ENCODE measurements around the gene XPA. TPM values are rescaled to one million over a fixed set of nuclear protein-coding genes. Genes with fewer than 3 reads are reported as not detected.
"Not testable (repeated sequence)": the region's sequence is repeated elsewhere in the genome, so short reads cannot be mapped to it uniquely, and the experiment has no call there.

XPA gene
- 8.6 and 9.0 TPM in 2 replicates for polyA plus RNA-seq (2013)

DNA sequence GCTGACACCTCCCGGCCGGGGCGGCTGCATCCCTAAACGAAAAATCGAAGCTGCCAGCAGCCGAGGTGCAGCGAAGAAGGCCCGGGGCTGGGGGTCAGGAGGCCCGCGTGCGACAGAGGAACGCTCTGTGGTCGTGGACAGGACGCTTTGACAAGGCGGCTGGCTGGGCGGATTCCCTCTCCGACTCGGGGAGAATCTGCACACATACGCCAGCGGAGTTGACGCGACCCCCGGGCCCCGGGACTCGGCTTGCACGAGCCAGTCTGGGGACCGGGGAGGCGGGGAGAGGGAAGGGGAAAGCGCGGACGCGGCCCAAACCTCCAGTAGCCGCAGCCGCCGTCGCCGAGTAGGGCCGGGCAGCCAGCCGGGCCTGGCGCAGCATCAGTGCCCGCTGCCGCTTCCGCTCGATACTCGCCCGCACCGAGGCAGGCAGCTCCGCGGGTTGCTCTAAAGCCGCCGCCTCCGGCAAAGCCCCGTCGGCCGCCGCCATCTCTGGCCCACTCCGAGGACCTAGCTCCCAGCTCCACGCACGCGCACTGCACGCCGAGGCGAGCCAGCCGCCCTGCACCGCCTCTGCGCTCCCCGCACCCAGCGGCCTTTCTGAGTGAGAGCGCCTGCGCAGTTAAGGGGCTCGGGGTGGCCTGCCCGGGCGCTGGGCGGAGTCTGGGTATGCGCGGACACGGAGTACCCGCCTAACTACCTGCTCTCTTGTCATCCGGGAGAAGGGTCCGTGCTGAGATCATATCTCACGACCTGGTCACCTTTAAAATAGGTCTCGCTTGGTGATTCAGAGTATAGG is at the start of gene XPA:
XPA (minus strand) TSS at position 538 of the 799 bp plus-strand sequence; CDS start at position 490, 48 bp downstream.
- H2AFZ ChIP-seq (ENCODE audit: insufficient read depth, low read length, poor library complexity): peak within 1 kb of the TSS; percentile 80
- no peaks in the 10 kb centered on the region for H3K27me3 ChIP-seq (ENCODE audit: insufficient read depth, low read length)
- no CpG with 5 or more reads among the region's 82 CpGs for WGBS (ENCODE audit: extremely low coverage, insufficient coverage, insufficient read length)
- peak within 1 kb of the TSS; percentile 95 for H3K14ac ChIP-seq (ENCODE audit: low read length)
- H2AK5ac ChIP-seq (ENCODE audit: low read length): no peak within 1 kb of the TSS
- no peak within 1 kb of the TSS for H3K23ac ChIP-seq (ENCODE audit: low read length)
- peaks cover 5% of the 10 kb centered on the region for H3K79me2 ChIP-seq (ENCODE audit: control insufficient read depth, insufficient read depth, low read length, poor library complexity)
- H2BK5ac ChIP-seq (ENCODE audit: low read depth, low read length, poor library complexity): peak within 1 kb of the TSS; percentile 84
- H4K12ac ChIP-seq (ENCODE audit: low read depth, low read length): peak within 1 kb of the TSS; percentile 92
- H3K9ac ChIP-seq (ENCODE audit: low read length): peak within 1 kb of the TSS; percentile 90
- H3K27ac ChIP-seq (ENCODE audit: low read depth, low read length): peak within 1 kb of the TSS; percentile 84
- DNase-seq: peak; percentile 99 to 100
- H3K9me3 ChIP-seq (ENCODE audit: insufficient read depth, low read depth, low read length): no peaks in the 10 kb centered on the region
- peak within 1 kb of the TSS; percentile 82 for H2BK120ac ChIP-seq (ENCODE audit: insufficient read depth, low read length, poor library complexity)
- H3K79me1 ChIP-seq (ENCODE audit: low read length): peaks cover 6% of the 10 kb centered on the region
- peak within 1 kb of the TSS; percentile 35 for H3K4ac ChIP-seq (ENCODE audit: low read depth, low read length)
- H3K36me3 ChIP-seq (ENCODE audit: control insufficient read depth in 1 of 2, insufficient read depth in 2 of 2, low read length in 2 of 2): no peaks in the 10 kb centered on the region
- peak within 1 kb of the TSS; percentile 96 for H4K91ac ChIP-seq (ENCODE audit: low read depth, low read length)
- peak within 1 kb of the TSS; percentile 94 for H3K4me3 ChIP-seq (ENCODE audit: low read depth, low read length)
- peak within 1 kb of the TSS; percentile 97 for H3K18ac ChIP-seq (ENCODE audit: low read length)
- no peak within 1 kb of the TSS for H2BK12ac ChIP-seq (ENCODE audit: low read length)
- H3K4me2 ChIP-seq (ENCODE audit: low read length): peak within 1 kb of the TSS; percentile 81
- H4K8ac ChIP-seq (ENCODE audit: low read depth, low read length): peak within 1 kb of the TSS; percentile 94
- H3K4me1 ChIP-seq (ENCODE audit: control insufficient read depth in 1 of 2, insufficient read depth in 2 of 2, low read length in 2 of 2): peaks cover 2 to 5% of the 10 kb centered on the region in 2 experiments

DNA sequence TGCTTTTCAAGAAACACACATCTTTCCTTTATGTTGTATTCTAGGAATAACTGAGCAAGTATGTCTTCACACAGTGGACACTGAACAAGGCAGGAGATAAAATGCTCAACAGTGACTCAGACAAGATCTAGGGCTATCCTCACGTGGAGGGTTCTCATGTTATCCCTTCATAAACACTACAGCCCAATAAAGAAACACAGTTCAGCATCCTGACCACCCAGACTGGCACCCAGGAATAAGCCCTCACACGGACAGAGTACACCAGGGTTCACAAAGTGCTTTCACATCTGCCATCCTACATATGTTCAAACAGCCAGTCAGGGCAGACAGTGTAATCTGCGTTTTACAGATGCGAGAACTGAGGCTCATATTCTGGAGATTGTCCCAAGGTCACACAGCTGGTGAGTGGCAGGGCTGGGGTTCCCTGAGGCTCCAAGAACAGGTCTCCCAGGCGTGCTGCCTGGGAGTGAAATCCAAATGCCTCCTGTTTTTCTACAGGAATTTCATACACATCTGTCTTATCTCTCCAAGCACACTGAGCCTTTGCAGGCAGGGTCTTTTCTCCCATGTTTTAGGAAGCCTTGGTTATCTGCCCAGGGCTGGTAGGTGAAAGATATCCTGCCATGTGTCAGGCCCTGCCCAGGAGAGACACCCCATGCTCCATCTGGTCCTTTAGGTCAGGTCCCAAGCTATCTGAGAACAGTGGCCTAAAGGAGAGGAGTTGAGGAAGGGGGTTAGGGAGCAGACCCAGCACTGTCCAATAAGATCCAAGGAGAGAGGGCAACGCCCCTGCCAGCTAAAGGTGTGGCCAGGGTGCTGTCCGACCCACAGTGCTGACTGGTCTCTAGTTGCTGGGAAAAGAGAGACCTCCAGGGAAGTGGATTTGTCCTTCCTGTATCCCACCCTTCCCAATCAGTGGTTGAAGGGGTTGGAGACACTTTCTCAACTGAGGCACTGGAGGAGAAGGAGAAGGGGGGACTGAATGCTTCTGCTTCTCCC is 47.9 kb upstream of the XPA start:
- Histone ChIP-seq H2BK5ac (ENCODE audit: low read depth, low read length, poor library complexity) (no peak overlapping the region), H3K27ac (ENCODE audit: low read depth, low read length) (no peak overlapping the region), H3K18ac (ENCODE audit: low read length) (no peak overlapping the region), H3K36me3 (ENCODE audit: control insufficient read depth in 1 of 2, insufficient read depth in 2 of 2, low read length in 2 of 2) (no peaks in the 10 kb centered on the region), H4K91ac (ENCODE audit: low read depth, low read length) (no peak overlapping the region), H3K79me1 (ENCODE audit: low read length) (no peaks in the 10 kb centered on the region), H4K12ac (ENCODE audit: low read depth, low read length) (no peak overlapping the region), H2BK12ac (ENCODE audit: low read length) (no peak overlapping the region), H3K4me3 (ENCODE audit: low read depth, low read length) (no peak overlapping the region), H4K8ac (ENCODE audit: low read depth, low read length) (no peak overlapping the region), H3K79me2 (ENCODE audit: control insufficient read depth, insufficient read depth, low read length, poor library complexity) (no peaks in the 10 kb centered on the region), H3K9me3 (ENCODE audit: insufficient read depth, low read depth, low read length) (peaks cover 8% of the 10 kb centered on the region), H3K4me1 (ENCODE audit: control insufficient read depth in 1 of 2, insufficient read depth in 2 of 2, low read length in 2 of 2) (peaks cover 8 to 11% of the 10 kb centered on the region in 2 experiments), H3K23ac (ENCODE audit: low read length) (no peak overlapping the region), H2AK5ac (ENCODE audit: low read length) (no peak overlapping the region), H2AFZ (ENCODE audit: insufficient read depth, low read length, poor library complexity) (no peak overlapping the region), H3K4me2 (ENCODE audit: low read length) (no peak overlapping the region), H3K4ac (ENCODE audit: low read depth, low read length) (no peak overlapping the region), H3K27me3 (ENCODE audit: insufficient read depth, low read length) (peaks cover 7% of the 10 kb centered on the region), H3K9ac (ENCODE audit: low read length) (no peak overlapping the region), H2BK120ac (ENCODE audit: insufficient read depth, low read length, poor library complexity) (no peak overlapping the region), H3K14ac (ENCODE audit: low read length) (no peak overlapping the region)
- no CpG with 5 or more reads among the region's 7 CpGs for WGBS (ENCODE audit: extremely low coverage, insufficient coverage, insufficient read length)
- peak in 1 of 2 donors; percentile 46 for DNase-seq

DNA sequence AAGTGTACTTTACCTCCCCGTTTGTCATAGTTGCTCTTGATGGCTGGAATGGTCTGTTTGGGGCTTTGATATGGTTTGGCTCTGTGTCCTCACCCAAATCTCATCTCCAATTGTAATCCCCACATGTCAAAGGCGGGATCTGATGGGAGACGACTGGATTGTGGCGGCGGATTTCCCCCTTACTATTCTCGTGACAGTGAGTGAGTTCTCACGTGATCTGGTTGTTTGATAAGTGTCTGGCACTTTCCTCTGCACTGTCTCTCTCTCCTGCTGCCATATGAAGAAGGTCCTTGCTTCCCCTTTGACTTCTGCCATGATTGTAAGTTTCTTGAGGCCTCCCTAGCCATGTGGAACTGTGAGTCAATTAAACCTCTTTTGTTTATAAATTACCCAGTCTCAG is 46.9 kb upstream of the XPA start:
- not testable (repeated sequence) for H2AFZ ChIP-seq (ENCODE audit: insufficient read depth, low read length, poor library complexity); H3K9me3 ChIP-seq (ENCODE audit: insufficient read depth, low read depth, low read length); H2BK12ac ChIP-seq (ENCODE audit: low read length); H3K4ac ChIP-seq (ENCODE audit: low read depth, low read length); H4K91ac ChIP-seq (ENCODE audit: low read depth, low read length); H3K23ac ChIP-seq (ENCODE audit: low read length); H3K79me1 ChIP-seq (ENCODE audit: low read length); DNase-seq; H3K18ac ChIP-seq (ENCODE audit: low read length); H2BK120ac ChIP-seq (ENCODE audit: insufficient read depth, low read length, poor library complexity); H3K9ac ChIP-seq (ENCODE audit: low read length); H3K4me2 ChIP-seq (ENCODE audit: low read length); H2AK5ac ChIP-seq (ENCODE audit: low read length); H3K79me2 ChIP-seq (ENCODE audit: control insufficient read depth, insufficient read depth, low read length, poor library complexity); H4K8ac ChIP-seq (ENCODE audit: low read depth, low read length); H3K27ac ChIP-seq (ENCODE audit: low read depth, low read length); H3K14ac ChIP-seq (ENCODE audit: low read length); H4K12ac ChIP-seq (ENCODE audit: low read depth, low read length); H2BK5ac ChIP-seq (ENCODE audit: low read depth, low read length, poor library complexity); H3K27me3 ChIP-seq (ENCODE audit: insufficient read depth, low read length); H3K36me3 ChIP-seq (ENCODE audit: control insufficient read depth in 1 of 2, insufficient read depth in 2 of 2, low read length in 2 of 2); H3K4me3 ChIP-seq (ENCODE audit: low read depth, low read length)
- peaks cover 8 to 11% of the 10 kb centered on the region in 2 experiments for H3K4me1 ChIP-seq (ENCODE audit: control insufficient read depth in 1 of 2, insufficient read depth in 2 of 2, low read length in 2 of 2)
- no CpG with 5 or more reads among the region's 7 CpGs for WGBS (ENCODE audit: extremely low coverage, insufficient coverage, insufficient read length)

- no peak overlapping the region for H2BK12ac ChIP-seq (ENCODE audit: low read length)
- H2BK5ac ChIP-seq (ENCODE audit: low read depth, low read length, poor library complexity): no peak overlapping the region
- no peak overlapping the region for H3K23ac ChIP-seq (ENCODE audit: low read length)
- H2BK120ac ChIP-seq (ENCODE audit: insufficient read depth, low read length, poor library complexity): no peak overlapping the region
- H2AK5ac ChIP-seq (ENCODE audit: low read length): no peak overlapping the region
- peaks cover 6 to 8% of the 10 kb centered on the region in 2 experiments for H3K4me1 ChIP-seq (ENCODE audit: control insufficient read depth in 1 of 2, insufficient read depth in 2 of 2, low read length in 2 of 2)
- H4K12ac ChIP-seq (ENCODE audit: low read depth, low read length): no peak overlapping the region
- DNase-seq: no peak
- no peak overlapping the region for H3K27ac ChIP-seq (ENCODE audit: low read depth, low read length)
- H3K4me3 ChIP-seq (ENCODE audit: low read depth, low read length): no peak overlapping the region
- H3K9me3 ChIP-seq (ENCODE audit: insufficient read depth, low read depth, low read length): peaks cover 8% of the 10 kb centered on the region
- no peak overlapping the region for H3K4ac ChIP-seq (ENCODE audit: low read depth, low read length)
- H4K8ac ChIP-seq (ENCODE audit: low read depth, low read length): no peak overlapping the region
- no peak overlapping the region for H4K91ac ChIP-seq (ENCODE audit: low read depth, low read length)
- no peak overlapping the region for H3K4me2 ChIP-seq (ENCODE audit: low read length)
- H3K79me1 ChIP-seq (ENCODE audit: low read length): no peaks in the 10 kb centered on the region
- H3K14ac ChIP-seq (ENCODE audit: low read length): no peak overlapping the region
- H2AFZ ChIP-seq (ENCODE audit: insufficient read depth, low read length, poor library complexity): no peak overlapping the region
- peaks cover 7% of the 10 kb centered on the region for H3K27me3 ChIP-seq (ENCODE audit: insufficient read depth, low read length)
- H3K36me3 ChIP-seq (ENCODE audit: control insufficient read depth in 1 of 2, insufficient read depth in 2 of 2, low read length in 2 of 2): no peaks in the 10 kb centered on the region
- no peaks in the 10 kb centered on the region for H3K79me2 ChIP-seq (ENCODE audit: control insufficient read depth, insufficient read depth, low read length, poor library complexity)
- no peak overlapping the region for H3K9ac ChIP-seq (ENCODE audit: low read length)
- no CpG with 5 or more reads among the region's 10 CpGs for WGBS (ENCODE audit: extremely low coverage, insufficient coverage, insufficient read length)
- H3K18ac ChIP-seq (ENCODE audit: low read length): no peak overlapping the region
These were observed 45.4 kb upstream of the XPA start for GRCh38 chr9:97742545-97742944.

Data from trophoblast cell (in vitro differentiated cells and primary cell).